IPS DF 4.7 (cell line): ENCODE data around the gene CCDC187.

Source experiments
- DNase-seq: peaks from one replicate; pipeline ENCODE4 v3.0.0-alpha.2; 2013; ENCODE audit warnings: low spot score; ENCODE audit errors: extremely low read depth

CCDC187 gene

GRCh38 chr9:136226680-136227407 lies 77.0 kb downstream of the CCDC187 start:
- no peak for DNase-seq

GRCh38 chr9:136225748-136226679 lies 77.9 kb downstream of the CCDC187 start:
- peak; percentile 44 for DNase-seq

DNA sequence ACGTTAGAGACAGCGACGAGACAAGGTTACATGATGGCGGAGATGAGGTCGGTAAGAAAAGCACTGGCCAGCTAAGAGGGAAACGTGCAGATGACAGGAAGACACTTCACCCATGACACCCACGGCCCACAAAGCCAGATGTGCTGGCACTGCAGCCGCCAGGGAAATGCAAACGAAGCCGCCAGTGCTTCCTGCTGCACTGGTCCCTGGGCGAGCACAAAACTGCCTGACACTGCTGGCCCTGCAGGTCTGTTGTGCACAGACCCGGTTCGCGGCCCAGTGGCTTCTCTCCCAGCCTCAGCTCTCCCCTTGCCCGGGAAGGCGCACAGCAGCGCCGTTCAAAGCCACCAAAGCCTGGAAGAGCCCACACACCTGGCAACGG lies 78.5 kb downstream of the CCDC187 start:
- DNase-seq = no peak

GRCh38 chr9:136223871-136224640 lies 79.8 kb downstream of the CCDC187 start:
- no peak for DNase-seq

- DNase-seq = no peak
Measured at GRCh38 chr9:136222906-136223285, 81.0 kb downstream of the CCDC187 start.

GRCh38 chr9:136222166-136222905 lies 81.6 kb downstream of the CCDC187 start:
- no peak for DNase-seq

DNA sequence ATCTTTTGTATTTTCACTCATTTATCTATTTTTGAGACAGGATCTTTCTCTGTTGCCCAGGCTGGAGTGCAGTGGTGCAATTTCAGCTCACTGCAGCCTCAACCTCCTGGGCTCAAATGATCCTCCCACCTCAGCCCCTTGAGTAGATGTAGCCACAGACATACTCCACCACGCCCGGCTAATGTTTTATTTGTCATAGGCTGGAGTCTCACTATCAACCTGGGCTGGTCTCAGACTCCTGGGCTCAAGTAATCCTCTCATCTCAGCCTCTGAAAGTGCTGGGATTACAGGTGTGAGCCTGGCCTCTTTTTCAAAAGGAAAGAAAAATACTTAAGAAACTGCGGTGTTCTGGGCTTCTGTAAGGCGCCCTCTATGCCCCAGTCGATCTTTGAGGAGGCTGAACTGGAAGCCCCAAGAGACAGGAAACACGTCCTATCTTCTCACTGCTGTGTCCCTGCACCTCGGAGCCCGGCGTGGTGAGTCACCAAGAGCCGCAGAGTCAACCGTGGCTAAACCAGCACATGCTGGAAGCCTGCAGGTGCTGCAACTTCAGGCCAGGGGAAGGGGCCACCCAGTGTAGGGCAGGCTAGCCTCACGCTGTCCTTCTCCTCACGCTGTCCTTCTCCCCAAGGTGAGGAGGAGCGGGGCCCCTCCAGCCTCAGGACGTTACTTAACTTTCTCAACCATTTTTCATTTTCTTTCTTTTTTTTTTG lies 83.7 kb downstream of the CCDC187 start:
- DNase-seq = no peak

GRCh38 chr9:136219276-136219675 lies 84.6 kb downstream of the CCDC187 start:
- no peak for DNase-seq

GRCh38 chr9:136218673-136219072 lies 85.2 kb downstream of the CCDC187 start:
- DNase-seq = no peak

GRCh38 chr9:136218271-136218670 lies 85.6 kb downstream of the CCDC187 start:
- DNase-seq = no peak

- no peak for DNase-seq
Measured at GRCh38 chr9:136216541-136217244, 87.2 kb downstream of the CCDC187 start.

GRCh38 chr9:136213733-136214132 lies 90.2 kb downstream of the CCDC187 start:
- no peak for DNase-seq

GRCh38 chr9:136212345-136212950 lies 91.4 kb downstream of the CCDC187 start:
- no peak for DNase-seq

DNA sequence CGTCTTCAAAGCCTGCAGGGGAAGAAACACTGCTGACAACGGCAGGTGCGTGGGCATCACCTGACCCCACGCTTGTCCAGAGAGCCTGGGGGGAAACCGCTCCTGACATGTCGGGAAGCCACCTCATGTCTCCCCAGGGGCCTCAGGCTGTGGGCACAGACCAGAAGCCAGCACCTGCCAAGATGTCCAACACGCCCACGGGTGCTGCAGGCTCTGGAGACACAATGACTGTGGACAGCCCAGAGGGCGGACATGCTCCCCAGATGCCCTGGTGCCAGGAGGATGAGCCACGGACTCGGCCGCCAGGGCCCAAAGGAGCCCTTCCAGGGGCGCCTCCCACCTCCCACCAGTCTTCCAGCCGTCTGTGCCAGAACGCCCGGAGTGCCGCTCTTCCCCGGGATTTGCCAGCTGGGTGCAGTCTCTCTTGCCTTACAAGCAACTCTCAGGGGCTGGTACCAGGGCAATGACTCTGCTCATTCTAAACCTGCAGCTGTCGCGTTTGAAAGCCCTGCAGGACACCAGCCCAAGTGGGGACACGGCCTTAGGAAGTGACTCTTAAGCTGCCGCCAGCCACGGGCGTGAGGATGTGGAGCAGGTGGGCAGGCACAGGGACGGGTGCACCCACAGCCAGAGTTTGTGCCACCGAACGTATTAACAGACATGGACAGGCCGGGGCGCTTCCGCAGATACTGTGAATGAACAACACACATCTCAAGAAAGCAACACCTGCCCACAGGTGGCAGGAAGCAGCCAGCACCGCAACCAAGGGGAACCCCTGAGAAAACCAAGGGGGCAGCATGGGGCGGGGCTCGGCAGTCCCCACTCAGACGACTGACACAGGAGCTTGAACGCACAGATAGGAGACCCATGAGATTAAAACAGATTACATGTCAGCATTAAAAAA lies 92.2 kb downstream of the CCDC187 start:
- no peak for DNase-seq

DNA sequence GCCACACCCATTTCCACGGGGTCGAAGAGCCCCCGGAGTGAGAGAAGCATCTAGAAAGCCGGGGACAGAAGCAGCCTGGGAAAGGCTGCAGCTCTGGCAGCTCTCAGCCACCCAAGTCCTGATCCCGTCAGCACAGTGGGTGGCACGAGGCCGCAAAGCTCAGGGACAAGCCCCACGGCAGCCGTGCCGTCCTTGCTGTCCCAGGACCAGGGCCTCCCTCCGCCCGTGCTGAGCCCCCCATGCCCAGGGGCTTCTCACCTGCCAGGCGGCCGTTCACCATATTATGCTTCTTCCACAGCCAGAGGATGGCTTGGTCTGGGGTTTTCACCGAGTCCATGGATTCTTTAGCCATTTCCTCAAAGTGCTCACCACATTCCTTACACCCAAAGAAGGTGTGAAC lies 92.9 kb downstream of the CCDC187 start:
- DNase-seq = no peak

GRCh38 chr9:136210276-136210675 lies 93.6 kb downstream of the CCDC187 start:
- DNase-seq = no peak

DNA sequence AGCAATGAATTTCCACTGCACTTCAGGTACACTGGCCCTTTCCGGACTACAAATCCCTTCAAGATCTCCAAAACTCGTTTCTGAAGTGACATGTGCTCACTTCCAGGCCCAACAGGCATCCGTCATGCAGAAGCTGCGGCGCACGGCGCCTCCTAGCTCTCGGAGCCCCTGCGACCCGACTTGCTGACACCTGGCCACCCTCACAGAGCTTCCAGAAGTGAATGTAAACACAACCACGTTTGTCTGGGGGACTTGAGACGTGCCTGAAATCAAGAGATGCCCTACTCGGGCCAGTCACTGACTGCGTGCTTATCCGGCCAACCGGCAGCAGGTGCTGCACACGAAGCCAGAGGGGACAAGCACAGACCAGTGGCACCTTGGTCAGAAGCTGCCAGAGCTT lies 94.1 kb downstream of the CCDC187 start:
- DNase-seq = no peak

- DNase-seq = no peak
Measured at GRCh38 chr9:136209232-136209631, 94.7 kb downstream of the CCDC187 start.
